Mesenchymal stem cell (in vitro differentiated cells and primary cell): ENCODE data around the gene PRPF19.

Source experiments
- DNase-seq: peaks from one replicate; pipeline ENCODE4 v3.0.0-alpha.2; 2013
- H2AFZ ChIP-seq: one replicate; pipeline ENCODE4 v1.6.1; 2013; ENCODE audit warnings: low read depth, mild to moderate bottlenecking, control low read depth, inconsistent platforms, low read length, moderate library complexity
- H2AK5ac ChIP-seq: 2 replicates; pipeline ENCODE4 v1.6.1; 2013; ENCODE audit warnings: low read length, moderate library complexity, mild to moderate bottlenecking, inconsistent platforms; ENCODE audit not compliant: severe bottlenecking
- H2BK120ac ChIP-seq: one replicate; pipeline ENCODE4 v1.6.1; 2013; ENCODE audit warnings: low read depth, mild to moderate bottlenecking, inconsistent platforms, low read length, moderate library complexity
- H2BK12ac ChIP-seq, 2 experiments: one replicate each; pipeline ENCODE4 v1.6.1; 2013; ENCODE audit warnings: inconsistent platforms in 2 of 2, low read length in 2 of 2, mild to moderate bottlenecking in 2 of 2, moderate library complexity in 2 of 2, control low read depth in 1 of 2
- H2BK15ac ChIP-seq: one replicate; pipeline ENCODE4 v1.6.1; 2013; ENCODE audit warnings: mild to moderate bottlenecking, low read depth, inconsistent platforms; ENCODE audit not compliant: poor library complexity, severe bottlenecking
- H2BK5ac ChIP-seq: 2 replicates; pipeline ENCODE4 v1.6.1; 2013; ENCODE audit warnings: low read depth, mild to moderate bottlenecking, low read length, control low read depth, inconsistent platforms; ENCODE audit not compliant: poor library complexity, severe bottlenecking
- H3K14ac ChIP-seq, 2 experiments: one replicate each; pipeline ENCODE4 v1.6.1; 2013; ENCODE audit warnings: inconsistent platforms in 2 of 2, low read length in 2 of 2, control low read depth in 1 of 2, mild to moderate bottlenecking in 1 of 2, moderate library complexity in 1 of 2
- H3K18ac ChIP-seq, 2 experiments: one replicate each; pipeline ENCODE4 v1.6.1; 2013; ENCODE audit warnings: inconsistent platforms in 2 of 2, low read length in 2 of 2, control low read depth in 1 of 2, low read depth in 1 of 2, mild to moderate bottlenecking in 1 of 2
- H3K23ac ChIP-seq, 2 experiments: one replicate each; pipeline ENCODE4 v1.6.1; 2013; ENCODE audit warnings: inconsistent platforms in 2 of 2, low read length in 2 of 2, mild to moderate bottlenecking in 2 of 2, moderate library complexity in 2 of 2, control low read depth in 1 of 2
- H3K27ac ChIP-seq: 2 replicates; pipeline ENCODE4 v1.5.1; 2013; ENCODE audit warnings: mild to moderate bottlenecking, moderate library complexity, low read length, control low read depth, inconsistent platforms; ENCODE audit not compliant: poor library complexity, severe bottlenecking
- H3K27me3 ChIP-seq, 2 experiments: 2 replicates each; pipeline versions ENCODE4 v1.6.1 to v1.7.0; 2013; ENCODE audit warnings: low read length in 2 of 2, mild to moderate bottlenecking in 2 of 2, moderate library complexity in 2 of 2, control low read depth in 1 of 2, inconsistent platforms in 1 of 2; ENCODE audit not compliant: control insufficient read depth in 1 of 2, insufficient read depth in 1 of 2
- H3K36me3 ChIP-seq, 2 experiments: 2 replicates each; pipeline versions ENCODE4 v1.6.1 to v1.7.0; 2013; ENCODE audit warnings: low read length in 2 of 2, control low read depth in 1 of 2, inconsistent platforms in 1 of 2, low read depth in 1 of 2, mild to moderate bottlenecking in 1 of 2; ENCODE audit not compliant: insufficient read depth in 2 of 2, control insufficient read depth in 1 of 2
- H3K4ac ChIP-seq, 2 experiments: one replicate each; pipeline ENCODE4 v1.6.1; 2013; ENCODE audit warnings: inconsistent platforms in 2 of 2, low read length in 2 of 2, mild to moderate bottlenecking in 2 of 2, moderate library complexity in 2 of 2, control low read depth in 1 of 2, low read depth in 1 of 2
- H3K4me1 ChIP-seq: 2 replicates; pipeline ENCODE4 v1.6.1; 2013; ENCODE audit warnings: low read depth, low read length, control low read depth; ENCODE audit not compliant: control insufficient read depth, insufficient read depth
- H3K4me2 ChIP-seq: 2 replicates; pipeline ENCODE4 v1.6.1; 2013; ENCODE audit warnings: low read length, mild to moderate bottlenecking, inconsistent platforms; ENCODE audit not compliant: poor library complexity, severe bottlenecking
- H3K4me3 ChIP-seq, 2 experiments: 2 replicates each; pipeline versions ENCODE4 v1.5.1 to v1.7.0; 2013; ENCODE audit warnings: low read length in 2 of 2, mild to moderate bottlenecking in 2 of 2, control low read depth in 1 of 2, low read depth in 1 of 2; ENCODE audit not compliant: insufficient read depth in 1 of 2
- H3K79me1 ChIP-seq: replicated peaks from 2 replicates; pipeline ENCODE4 v1.6.1; 2013; ENCODE audit warnings: mild to moderate bottlenecking, control low read depth, low read length, inconsistent platforms; ENCODE audit not compliant: poor library complexity, severe bottlenecking
- H3K9ac ChIP-seq: 2 replicates; pipeline ENCODE4 v1.7.0; 2013; ENCODE audit warnings: mild to moderate bottlenecking, low read length, moderate library complexity
- H3K9me3 ChIP-seq: 2 replicates; pipeline ENCODE4 v1.7.0; 2013; ENCODE audit warnings: mild to moderate bottlenecking, low read length; ENCODE audit not compliant: control insufficient read depth
- H4K8ac ChIP-seq: one replicate; pipeline ENCODE4 v1.6.1; 2013; ENCODE audit warnings: inconsistent platforms, mild to moderate bottlenecking, low read length, moderate library complexity
- H4K91ac ChIP-seq: one replicate; pipeline ENCODE4 v1.6.1; 2013; ENCODE audit warnings: mild to moderate bottlenecking, low read length, inconsistent platforms
- WGBS: methylation state at CpG from one replicate; pipeline ENCODE4 v1.1.7; 2013; ENCODE audit warnings: mixed read lengths; 5-methylcytosine and 5-hydroxymethylcytosine counted together

The PRPF19 gene

GRCh38 chr11:60841797-60842667, 64.4 kb downstream of the PRPF19 start, which contains the start of gene CCDC86:
TSS of gene CCDC86 (plus strand) at chr11:60842113. CDS start at chr11:60842125, 12 bp downstream.
- Histone ChIP-seq H4K8ac (peak within 1 kb of the TSS; percentile 85), H2BK5ac (peak within 1 kb of the TSS; percentile 19), H3K4me2 (peak within 1 kb of the TSS; percentile 96), H3K36me3 (peaks cover 4 to 7% of the 10 kb centered on the region in 2 experiments), H3K9me3 (no peaks in the 10 kb centered on the region), H3K4me1 (peaks cover 40% of the 10 kb centered on the region), H3K79me1 (peaks cover 11% of the 10 kb centered on the region), H3K27ac (peak within 1 kb of the TSS; percentile 88), H2AFZ (peak within 1 kb of the TSS; percentile 92), H4K91ac (peak within 1 kb of the TSS; percentile 30), H3K18ac (peak within 1 kb of the TSS; percentile 81 to 91), H2BK120ac (peak within 1 kb of the TSS; percentile 21), H2BK12ac (peak within 1 kb of the TSS in 1 of 2 experiments; percentile 23), H3K4ac (peak within 1 kb of the TSS; percentile 74 to 83), H3K9ac (peak within 1 kb of the TSS; percentile 94), H3K4me3 (peak within 1 kb of the TSS; percentile 85 to 93), H2AK5ac (peak within 1 kb of the TSS; percentile 15), H3K14ac (peak within 1 kb of the TSS in 1 of 2 experiments; percentile 88), H2BK15ac (no peak within 1 kb of the TSS), H3K23ac (no peak within 1 kb of the TSS), H3K27me3 (no peaks in the 10 kb centered on the region)
- WGBS: under 1% methylated on average over 57 of the region's 57 CpGs
- peak; percentile 96 for DNase-seq
